Hematopoietic multipotent progenitor cell treated with erythropoietin and hydrocortisone succinate and interleukin-3 and kit ligand, for 6 days (in vitro differentiated cells): ENCODE results near the gene UBE3B.

Experiments
- DNase-seq: peaks from one replicate; pipeline ENCODE4 v3.0.0-alpha.2; 2015

The UBE3B gene

DNA sequence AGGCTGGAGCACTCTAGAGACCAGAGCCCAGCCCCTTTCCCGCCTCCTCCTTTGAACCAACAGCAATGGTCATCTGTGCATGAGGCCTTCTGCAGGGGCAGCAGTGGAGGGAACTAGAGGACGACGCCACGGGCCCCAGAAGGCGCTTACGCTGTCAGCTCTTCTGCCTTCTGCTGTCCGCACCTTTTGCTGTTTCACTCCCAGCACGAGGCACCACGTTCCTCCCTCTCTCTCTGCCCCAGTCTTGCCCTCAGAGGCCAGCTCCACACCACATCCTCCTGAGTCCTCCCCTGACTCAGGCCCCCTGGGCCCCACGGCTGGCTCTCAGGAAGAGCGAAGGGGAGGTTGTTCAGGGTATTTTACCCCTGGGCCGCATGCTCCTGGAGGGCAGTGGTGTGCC lies 80.4 kb downstream of the UBE3B start:
- no peak for DNase-seq

DNA sequence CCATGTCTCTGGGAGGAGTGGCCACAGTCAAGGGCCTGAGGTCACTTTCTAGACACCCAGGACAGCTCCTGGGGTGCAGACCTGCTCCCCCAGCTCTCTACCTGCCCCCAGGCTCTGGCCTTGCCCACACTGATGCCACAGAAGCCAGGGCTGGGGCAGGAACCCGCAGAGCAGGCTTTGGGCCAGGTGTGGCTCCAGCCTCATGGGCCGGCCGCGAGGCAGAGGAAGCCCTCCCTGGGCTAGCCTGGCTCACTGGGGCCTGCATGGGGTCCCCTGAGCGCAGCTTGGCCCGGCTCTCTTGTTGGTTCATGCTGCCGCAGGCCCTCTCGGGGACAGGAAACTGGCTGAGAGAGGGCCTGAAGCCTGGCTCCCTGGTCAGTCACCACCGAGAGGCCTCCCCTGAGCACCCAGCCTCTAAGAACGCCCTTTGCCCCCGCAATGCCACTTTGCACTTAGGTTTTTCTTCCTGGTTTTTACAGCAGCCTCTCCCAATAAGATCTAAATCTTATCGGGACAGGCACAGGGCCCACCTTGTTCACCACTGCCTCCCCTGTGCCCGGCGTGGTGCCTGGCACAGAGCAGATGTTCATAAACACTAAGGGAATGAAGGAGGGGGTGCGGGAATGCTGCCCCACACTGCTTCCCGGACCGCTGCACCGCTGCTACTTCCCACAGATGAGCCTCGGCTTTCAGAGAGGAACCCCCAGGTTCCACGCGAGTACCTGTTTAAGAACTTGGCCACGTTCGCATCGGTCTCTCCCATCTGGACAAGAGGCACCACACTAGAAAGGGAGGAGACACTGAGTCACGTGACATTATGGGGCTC lies 81.2 kb downstream of the UBE3B start:
- DNase-seq, result no peak

GRCh38 chr12:109559200-109559505 lies 81.7 kb downstream of the UBE3B start:
- no peak for DNase-seq

DNA sequence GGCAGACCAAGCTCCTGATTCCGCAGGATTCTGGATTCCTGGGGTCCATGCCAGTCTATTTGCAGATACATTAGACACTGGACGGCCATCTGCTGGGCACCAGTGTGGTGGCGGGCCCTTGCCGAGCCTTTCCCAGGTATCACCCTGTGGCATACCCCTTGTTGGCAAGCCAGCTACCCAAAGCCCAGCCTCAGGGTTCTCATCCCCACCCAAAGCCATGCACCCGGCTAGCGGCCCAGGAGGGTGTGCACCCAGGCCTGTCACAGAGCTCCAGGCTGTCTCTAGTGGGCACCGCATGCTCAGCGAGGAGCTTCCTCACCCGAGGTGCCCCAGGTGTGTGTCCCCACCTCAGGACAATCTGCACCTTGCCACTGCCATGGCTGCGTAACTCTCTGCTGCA lies 82.2 kb downstream of the UBE3B start:
- DNase-seq, result no peak

GRCh38 chr12:109560867-109561710 lies 83.7 kb downstream of the UBE3B start:
- no peak for DNase-seq

GRCh38 chr12:109561711-109562030 lies 84.2 kb downstream of the UBE3B start:
- no peak for DNase-seq

DNA sequence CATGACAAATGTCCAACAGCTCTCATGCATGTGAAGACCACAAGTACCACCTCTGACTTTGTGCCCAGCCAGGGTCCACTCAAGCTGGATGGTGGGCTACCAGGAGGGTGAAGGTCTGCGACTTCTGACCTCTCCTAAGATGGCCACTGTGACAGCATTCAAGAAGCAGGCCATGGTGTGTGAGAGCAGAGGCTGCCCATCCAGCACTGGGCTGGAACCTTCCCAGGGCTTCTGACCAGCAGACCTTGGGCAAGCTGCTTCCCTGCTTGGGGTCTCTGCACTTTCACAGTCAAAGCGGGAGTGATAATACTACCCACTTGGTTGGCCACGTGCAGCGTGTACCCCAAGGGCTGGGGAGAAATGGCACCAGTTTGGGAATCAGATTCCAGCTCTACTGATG lies 85.4 kb downstream of the UBE3B start:
- DNase-seq, result no peak

DNA sequence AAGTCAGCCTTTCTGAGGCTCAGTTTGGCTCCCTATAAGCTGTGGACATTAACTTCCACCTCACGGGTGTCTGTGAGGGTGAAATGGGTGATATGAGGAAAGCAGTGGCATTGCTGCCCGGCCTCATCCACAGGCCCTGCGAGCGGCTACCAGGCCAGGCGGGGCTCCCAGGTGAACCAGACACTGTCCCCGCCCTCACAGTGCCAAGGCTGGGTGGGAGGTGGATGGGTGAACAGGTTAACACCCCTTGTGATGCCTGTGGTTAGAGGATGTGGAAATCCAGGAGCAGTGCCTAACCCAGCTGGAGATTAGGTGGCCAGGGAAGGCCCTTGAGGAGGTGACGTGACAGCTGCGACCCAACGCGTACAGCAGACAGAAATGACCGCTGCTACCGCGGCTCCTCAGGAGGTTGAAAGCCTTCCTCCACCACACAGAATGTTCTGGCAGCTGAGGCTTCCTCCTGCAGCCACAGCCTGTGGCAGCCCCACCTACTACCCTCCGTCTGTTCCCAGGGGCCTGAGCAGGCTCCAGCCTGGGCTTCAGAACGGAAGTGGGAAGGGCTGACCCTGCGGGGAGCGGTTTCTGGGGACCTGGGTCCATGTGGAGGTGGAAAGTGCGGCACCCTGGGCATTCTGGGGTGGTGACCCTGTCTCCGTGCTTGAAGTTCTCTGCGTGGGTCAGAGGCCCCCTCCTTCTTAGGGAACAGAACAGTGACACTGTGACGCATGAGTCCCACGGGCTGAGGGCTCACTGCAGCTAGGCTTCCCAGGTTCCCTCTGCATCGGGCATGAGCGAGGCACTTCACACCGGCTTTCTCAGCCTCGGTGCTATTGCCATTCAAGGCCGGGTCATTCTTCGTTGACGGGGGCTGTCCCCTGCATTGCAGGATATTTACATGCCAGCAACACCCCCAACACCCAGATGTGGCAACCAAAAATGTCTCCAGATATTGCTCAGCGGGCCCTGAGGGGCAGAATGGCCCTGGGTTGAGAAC lies 86.2 kb downstream of the UBE3B start:
- DNase-seq, result no peak

DNA sequence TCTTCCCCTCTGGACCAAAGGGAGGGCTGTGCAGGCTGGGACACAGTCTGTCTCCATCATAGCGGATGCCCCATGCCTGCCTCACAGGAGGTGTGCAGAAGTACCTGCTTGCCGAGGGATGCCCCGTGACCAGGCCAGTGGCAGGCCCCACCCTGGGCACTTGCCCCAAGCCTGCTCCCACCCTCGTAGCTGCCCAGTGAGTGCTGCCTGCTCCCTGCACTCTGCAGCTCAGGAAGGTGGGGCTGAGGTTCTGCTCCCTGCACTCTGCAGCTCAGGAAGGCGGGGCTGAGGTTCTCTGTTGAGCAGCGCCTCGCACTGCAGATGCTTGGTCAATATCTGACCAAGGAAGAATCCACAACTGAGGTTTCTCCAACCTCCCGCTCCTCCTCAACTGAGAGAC lies 89.0 kb downstream of the UBE3B start:
- no peak for DNase-seq

- no peak for DNase-seq
Measured at GRCh38 chr12:109567296-109567695, 89.9 kb downstream of the UBE3B start.

GRCh38 chr12:109567967-109568366 lies 90.5 kb downstream of the UBE3B start:
- no peak for DNase-seq

DNA sequence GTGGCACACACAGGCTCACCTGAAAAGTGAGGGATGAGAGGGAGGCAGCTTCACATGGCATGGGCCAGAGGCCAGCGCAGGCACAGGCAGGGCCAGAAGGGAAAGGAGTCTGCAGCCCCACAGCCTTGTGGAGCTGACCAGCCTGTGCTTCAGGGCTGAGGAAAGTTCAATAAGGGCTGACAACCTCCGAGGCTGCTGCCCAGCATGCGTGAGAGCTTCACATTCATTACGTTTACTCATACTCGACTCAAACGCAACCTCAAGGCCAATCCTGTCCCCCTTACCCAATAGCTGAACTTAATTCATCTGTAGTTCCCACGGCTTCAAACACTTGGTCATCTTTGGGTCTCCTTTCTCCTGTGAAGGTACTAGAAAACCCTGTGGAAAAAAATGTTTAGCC lies 91.1 kb downstream of the UBE3B start:
- no peak for DNase-seq

GRCh38 chr12:109571773-109572505 lies 94.5 kb downstream of the UBE3B start:
- no peak for DNase-seq

GRCh38 chr12:109572506-109572845 lies 95.0 kb downstream of the UBE3B start:
- DNase-seq, result peak; percentile 11

GRCh38 chr12:109573029-109573913 lies 95.8 kb downstream of the UBE3B start, which contains the start of the genes MMAB and MVK:
Gene MMAB, minus strand, starts transcription at chr12:109573504. Its CDS starts 24 bp downstream, at chr12:109573480.
Gene MVK, plus strand, starts transcription at chr12:109573794. Its CDS starts 1,029 bp downstream, at chr12:109574823.
- peak; percentile 100 for DNase-seq

DNA sequence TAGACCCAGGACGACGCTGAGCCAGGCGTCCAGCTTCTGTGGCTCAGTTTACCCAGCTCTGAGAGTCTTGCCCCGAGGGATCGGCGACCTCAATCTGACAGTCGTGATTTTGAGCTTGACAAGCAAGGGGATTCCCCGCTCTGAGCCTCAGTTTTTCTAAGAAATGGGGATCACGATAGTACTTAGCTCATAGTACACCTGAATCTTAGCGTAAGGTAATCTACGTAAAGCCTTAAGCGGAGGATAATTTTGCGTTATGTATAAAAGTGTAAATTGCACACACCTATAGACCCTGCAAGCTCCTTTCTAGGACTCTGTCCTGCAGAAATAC lies 96.4 kb downstream of the UBE3B start:
- no peak for DNase-seq

- no peak for DNase-seq
Measured at GRCh38 chr12:109575683-109576082, 98.2 kb downstream of the UBE3B start.

DNA sequence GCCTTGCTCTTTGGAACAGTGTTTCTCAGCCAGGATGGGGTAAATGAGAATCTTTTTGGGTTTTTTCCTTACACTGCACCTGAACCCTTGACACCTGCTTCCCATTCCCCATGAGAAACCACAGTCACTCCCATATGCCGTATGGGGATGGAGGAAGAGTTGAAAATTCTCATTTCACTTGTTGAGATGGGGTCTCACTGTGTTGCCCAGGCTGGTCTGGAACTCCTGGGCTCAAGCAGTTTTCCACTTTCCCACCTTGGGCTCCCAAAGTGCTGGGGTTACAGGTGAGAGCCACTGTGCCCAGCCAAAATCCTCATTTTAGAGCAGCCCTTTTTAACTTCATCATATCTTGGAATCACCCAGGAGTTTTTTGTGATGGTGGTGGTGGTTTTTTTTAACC lies 99.9 kb downstream of the UBE3B start:
- DNase-seq, result no peak

DNA sequence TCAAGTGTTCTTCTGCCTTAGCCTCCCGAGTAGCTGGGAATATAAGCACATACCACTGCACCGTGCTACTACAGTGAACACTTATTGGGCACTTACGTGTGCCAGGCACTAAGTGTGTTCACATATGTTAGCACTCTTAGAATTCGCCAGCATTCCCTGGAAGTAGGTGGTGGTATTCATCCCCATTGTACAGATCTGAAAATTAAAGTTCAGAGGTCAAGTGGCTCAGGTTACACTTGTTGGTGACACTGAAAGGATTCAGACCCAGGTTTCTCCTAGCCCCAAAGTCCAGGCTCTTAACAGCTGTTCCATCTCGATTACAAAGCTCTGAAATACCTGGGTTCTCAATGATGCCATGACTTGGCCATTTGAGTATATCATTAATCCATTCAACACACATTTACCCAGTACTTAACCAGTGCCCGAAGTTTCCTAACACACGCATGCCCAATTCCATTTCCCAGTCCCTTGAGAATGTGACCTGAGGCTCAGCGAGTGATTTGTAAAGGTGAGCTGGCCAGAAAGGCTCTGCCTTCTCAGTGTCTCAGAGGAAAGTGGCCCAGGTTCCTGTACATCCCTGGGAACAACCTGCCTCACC lies 101.0 kb downstream of the UBE3B start:
- DNase-seq, result no peak

DNA sequence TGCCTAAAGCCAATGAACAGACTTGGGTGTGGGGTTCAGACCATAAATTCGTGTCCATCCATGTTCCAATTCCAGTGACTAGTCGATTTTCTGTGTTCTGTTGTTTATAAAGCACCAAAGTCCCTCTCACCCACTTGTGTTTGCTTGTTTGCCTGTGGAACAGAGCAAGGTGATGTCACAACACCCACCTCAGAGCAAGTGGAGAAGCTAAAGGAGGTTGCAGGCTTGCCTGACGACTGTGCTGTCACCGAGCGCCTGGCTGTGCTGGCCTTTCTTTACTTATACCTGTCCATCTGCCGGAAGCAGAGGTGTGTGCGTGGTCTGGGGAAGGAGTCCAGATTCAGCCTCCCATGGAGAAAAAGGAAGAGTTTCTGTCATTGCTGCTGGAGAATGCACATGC lies 102.2 kb downstream of the UBE3B start:
- no peak for DNase-seq

GRCh38 chr12:109580272-109580671 lies 102.8 kb downstream of the UBE3B start:
- DNase-seq, result no peak
